Neural progenitor cell (in vitro differentiated cells): ENCODE results near the gene CHI3L1.

Experiments
- CTCF ChIP-seq: fragments of 200-600 bp; sonication (generic); IDR thresholded peaks from 2 replicates; pipeline ENCODE4 v1.5.1; 2017; ENCODE audit warnings: antibody characterized with exemption, mild to moderate bottlenecking
- EZH2 ChIP-seq: fragments of 200-600 bp; sonication (generic); IDR thresholded peaks from 2 replicates; pipeline ENCODE4 v1.6.1; 2017; ENCODE audit warnings: antibody characterized with exemption, mild to moderate bottlenecking, moderate library complexity
- EZH2phosphoT487 ChIP-seq: fragments of 200-600 bp; sonication (generic); IDR thresholded peaks from 2 replicates; pipeline ENCODE4 v1.6.1; 2017; ENCODE audit warnings: antibody characterized with exemption

GRCh38 chr1:203158960-203159665, 27.4 kb downstream of the CHI3L1 start:
- TF ChIP-seq CTCF (no peak), EZH2 (no peak), EZH2phosphoT487 (no peak)
